DMS53 treated with DMSO at 0.1 percent for 48 hours (cell line): Measurements from ENCODE around the gene DHRS3.

ENCODE experiments used
- DNase-seq: peaks from one replicate; lab custom pipeline; 2025; ENCODE audit not compliant: unreplicated experiment; lab: John Stamatoyannopoulos, UW

DHRS3 gene

GRCh38 chr1:12555411-12556367 lies 62.3 kb downstream of the DHRS3 start:
- no peak for DNase-seq

GRCh38 chr1:12554521-12555305 lies 63.3 kb downstream of the DHRS3 start:
- DNase-seq, result no peak

- DNase-seq, result no peak
These were observed 64.0 kb downstream of the DHRS3 start for GRCh38 chr1:12553963-12554362.

- no peak for DNase-seq
These were observed 64.8 kb downstream of the DHRS3 start for GRCh38 chr1:12552951-12553921.

- DNase-seq, result no peak
These were observed 65.7 kb downstream of the DHRS3 start for GRCh38 chr1:12552111-12552888.

- no peak for DNase-seq
These were observed 66.4 kb downstream of the DHRS3 start for GRCh38 chr1:12551584-12551983.

- DNase-seq, result peak; percentile 83
These were observed 68.3 kb downstream of the DHRS3 start for GRCh38 chr1:12549460-12550349.

GRCh38 chr1:12548973-12549459 lies 69.0 kb downstream of the DHRS3 start:
- DNase-seq, result no peak

GRCh38 chr1:12548279-12548972 lies 69.6 kb downstream of the DHRS3 start:
- DNase-seq, result no peak

- DNase-seq, result no peak
These were observed 70.3 kb downstream of the DHRS3 start for GRCh38 chr1:12547586-12548225.

- DNase-seq, result no peak
These were observed 71.0 kb downstream of the DHRS3 start for GRCh38 chr1:12546771-12547585.

GRCh38 chr1:12544992-12545391 lies 73.0 kb downstream of the DHRS3 start:
- DNase-seq, result no peak

GRCh38 chr1:12544357-12544756 lies 73.7 kb downstream of the DHRS3 start:
- no peak for DNase-seq

- DNase-seq, result no peak
These were observed 74.3 kb downstream of the DHRS3 start for GRCh38 chr1:12543740-12544154.

- DNase-seq, result no peak
These were observed 75.1 kb downstream of the DHRS3 start for GRCh38 chr1:12542616-12543592.

- DNase-seq, result no peak
These were observed 75.9 kb downstream of the DHRS3 start for GRCh38 chr1:12542138-12542465.
